WI38 (cell line): Measurements from ENCODE around the gene GPER1.
"Not testable (repeated sequence)": the region's sequence is repeated elsewhere in the genome, so short reads cannot be mapped to it uniquely, and the experiment has no call there.

Experiments
- H3K4me3 ChIP-seq: 2 replicates; pipeline ENCODE4 v1.5.1; 2011; ENCODE audit warnings: low read depth, mild to moderate bottlenecking, control low read depth, low read length
- CTCF ChIP-seq: IDR thresholded peaks from 2 replicates; pipeline ENCODE4 v1.5.1; 2012; ENCODE audit warnings: low read depth, mild to moderate bottlenecking, control low read depth, low read length

The GPER1 gene

GRCh38 chr7:1087952-1088920, at the start of gene GPER1:
TSS of gene GPER1 (plus strand) at chr7:1088113. CDS start at chr7:1091729, 3,616 bp downstream.
- TF ChIP-seq CTCF: no peak
- H3K4me3 ChIP-seq: peak within 1 kb of the TSS; percentile 55

- not testable (repeated sequence) for H3K4me3 ChIP-seq
Observed at GRCh38 chr7:1040233-1040632, 47.7 kb upstream of the GPER1 start.

GRCh38 chr7:1040790-1041189, 47.1 kb upstream of the GPER1 start:
- H3K4me3 ChIP-seq: no peak overlapping the region
- no peak for TF ChIP-seq CTCF

GRCh38 chr7:1041551-1042491, 46.1 kb upstream of the GPER1 start:
- H3K4me3 ChIP-seq: no peak overlapping the region
- no peak for TF ChIP-seq CTCF

GRCh38 chr7:1042492-1042833, 45.5 kb upstream of the GPER1 start:
- no peak for TF ChIP-seq CTCF

GRCh38 chr7:1043552-1044188, 44.2 kb upstream of the GPER1 start:
- H3K4me3 ChIP-seq: peak overlapping the region; percentile 52
- TF ChIP-seq CTCF: no peak

More at GRCh38 chr7:1042492-1042833, 45.5 kb upstream of the GPER1 start:
- H3K4me3 ChIP-seq: no peak overlapping the region

GRCh38 chr7:1044189-1045068, 43.5 kb upstream of the GPER1 start, which contains the start of gene GPR146:
TSS of gene GPR146 (plus strand) at chr7:1044546. CDS start at chr7:1057516, 12,970 bp downstream.
- peak; percentile 66 for TF ChIP-seq CTCF
- H3K4me3 ChIP-seq: peak within 1 kb of the TSS; percentile 65
